WTC11 (cell line): Measurements from ENCODE around the gene KCTD11. TPM values are rescaled to one million over a fixed set of nuclear protein-coding genes. Genes with fewer than 3 reads are reported as not detected.

Source experiments
- AFF4 ChIP-seq: sonication (generic); formaldehyde crosslinking; IDR thresholded peaks from 2 replicates; pipeline ENCODE4 v1.8.1; 2023; ENCODE audit warnings: mild to moderate bottlenecking, missing genetic modification reagents, borderline replicate concordance
- ATF3 ChIP-seq: sonication (generic); formaldehyde crosslinking; conservative IDR thresholded peaks from 2 replicates; pipeline ENCODE4 v1.8.1; 2022; ENCODE audit warnings: mild to moderate bottlenecking, missing genetic modification reagents
- CBFB ChIP-seq: sonication (generic); formaldehyde crosslinking; IDR thresholded peaks from 2 replicates; pipeline ENCODE4 v1.8.1; 2022; ENCODE audit warnings: mild to moderate bottlenecking, low read depth, missing genetic modification reagents
- CREM ChIP-seq: sonication (generic); formaldehyde crosslinking; IDR thresholded peaks from 2 replicates; pipeline ENCODE4 v1.8.1; 2022; ENCODE audit warnings: mild to moderate bottlenecking, missing genetic modification reagents, moderate library complexity
- E2F5 ChIP-seq: sonication (generic); formaldehyde crosslinking; IDR thresholded peaks from 2 replicates; pipeline ENCODE4 v1.8.1; 2022; ENCODE audit warnings: mild to moderate bottlenecking, moderate library complexity, missing genetic modification reagents
- ESRRA ChIP-seq: sonication (generic); formaldehyde crosslinking; IDR thresholded peaks from 2 replicates; pipeline ENCODE4 v1.8.1; 2022; ENCODE audit warnings: mild to moderate bottlenecking, missing genetic modification reagents, borderline replicate concordance
- ETV6 ChIP-seq: sonication (generic); formaldehyde crosslinking; IDR thresholded peaks from 2 replicates; pipeline ENCODE4 v1.8.1; 2022; ENCODE audit warnings: mild to moderate bottlenecking, missing genetic modification reagents
- FOXJ3 ChIP-seq: sonication (generic); formaldehyde crosslinking; IDR thresholded peaks from 2 replicates; pipeline ENCODE4 v1.9.0; 2021; ENCODE audit warnings: missing genetic modification reagents, mild to moderate bottlenecking, borderline replicate concordance
- FOXP4 ChIP-seq: sonication (generic); formaldehyde crosslinking; IDR thresholded peaks from 2 replicates; pipeline ENCODE4 v1.8.0; 2022; ENCODE audit warnings: mild to moderate bottlenecking, missing genetic modification reagents
- HMGA2 ChIP-seq: fragments of 250-450 bp; sonication (Bioruptor Pico); IDR thresholded peaks from 2 replicates; pipeline ENCODE4 v1.4.0; 2021; ENCODE audit warnings: mild to moderate bottlenecking, moderate library complexity
- MAX ChIP-seq: sonication (generic); formaldehyde crosslinking; IDR thresholded peaks from 2 replicates; pipeline ENCODE4 v1.8.0; 2022; ENCODE audit warnings: mild to moderate bottlenecking, missing genetic modification reagents
- NFE2L1 ChIP-seq: sonication (generic); formaldehyde crosslinking; IDR thresholded peaks from 2 replicates; pipeline ENCODE4 v1.8.1; 2023; ENCODE audit warnings: missing genetic modification reagents
- SP1 ChIP-seq: sonication (generic); formaldehyde crosslinking; conservative IDR thresholded peaks from 2 replicates; pipeline ENCODE4 v1.8.1; 2022; ENCODE audit warnings: missing genetic modification reagents
- TEAD1 ChIP-seq: sonication (generic); formaldehyde crosslinking; IDR thresholded peaks from 2 replicates; pipeline ENCODE4 v1.8.0; 2022; ENCODE audit warnings: mild to moderate bottlenecking, missing genetic modification reagents
- TP53 ChIP-seq: sonication (generic); formaldehyde crosslinking; IDR thresholded peaks from 2 replicates; pipeline ENCODE4 v1.8.1; 2023; ENCODE audit warnings: mild to moderate bottlenecking, missing genetic modification reagents
- ZBTB43 ChIP-seq: sonication (generic); formaldehyde crosslinking; IDR thresholded peaks from 2 replicates; pipeline ENCODE4 v1.8.1; 2023; ENCODE audit warnings: mild to moderate bottlenecking, missing genetic modification reagents
- ZNF138 ChIP-seq: sonication (generic); formaldehyde crosslinking; conservative IDR thresholded peaks from 2 replicates; pipeline ENCODE4 v1.8.1; 2022; ENCODE audit warnings: mild to moderate bottlenecking, moderate library complexity, missing genetic modification reagents
- ZNF317 ChIP-seq: sonication (generic); formaldehyde crosslinking; IDR thresholded peaks from 2 replicates; pipeline ENCODE4 v1.8.1; 2023; ENCODE audit warnings: low read depth, mild to moderate bottlenecking, moderate library complexity, missing genetic modification reagents, borderline replicate concordance
- ZNF425 ChIP-seq: fragments of 250-450 bp; sonication (Bioruptor Pico); conservative IDR thresholded peaks from 2 replicates; pipeline ENCODE4 v1.9.0; 2021; ENCODE audit warnings: mild to moderate bottlenecking
- ZSCAN18 ChIP-seq: fragments of 250-450 bp; sonication (Bioruptor Pico); IDR thresholded peaks from 2 replicates; pipeline ENCODE4 v2.1.2; 2022; ENCODE audit warnings: mild to moderate bottlenecking, moderate library complexity
- total RNA-seq: library from RNA; stranded (reverse); gene quantifications from 3 replicates; pipeline ENCODE4 v1.2.3, GENCODE V29; 2021

Gene KCTD11
- total RNA-seq, 1 experiment from 2014 or later: 8.1 TPM

GRCh38 chr17:7383742-7384488, 32.0 kb downstream of the KCTD11 start (continued):
- TF ChIP-seq ZBTB43 (CRISPR knock-in tag) (no peak), FOXP4 (CRISPR knock-in tag) (peak; percentile 78; the same call in 1 of the 2 replicates), TP53 (CRISPR knock-in tag) (0 out of 2 replicates have a peak, but pooled peaks have one; percentile 36), AFF4 (CRISPR knock-in tag) (0 out of 2 replicates have a peak, but pooled peaks have one; percentile 70), HMGA2 (no peak), SP1 (peak; percentile 86), FOXJ3 (CRISPR knock-in tag) (no peak), ETV6 (CRISPR knock-in tag) (0 out of 2 replicates have a peak, but pooled peaks have one; percentile 63), TEAD1 (peak; percentile 59; the same call in 1 of the 2 replicates), ZNF317 (CRISPR knock-in tag) (0 out of 2 replicates have a peak, but pooled peaks have one; percentile 27), CREM (peak; percentile 87), NFE2L1 (no peak; the same call in 1 of the 2 replicates), ATF3 (CRISPR knock-in tag) (no peak), ZSCAN18 (CRISPR knock-in tag) (no peak), CBFB (CRISPR knock-in tag) (no peak), MAX (CRISPR knock-in tag) (peak; percentile 95), ZNF425 (CRISPR knock-in tag) (no peak), ESRRA (CRISPR knock-in tag) (no peak; the same call in 1 of the 2 replicates), ZNF138 (CRISPR knock-in tag) (no peak), E2F5 (CRISPR knock-in tag) (peak; percentile 92; the same call in 1 of the 2 replicates)
